HepG2 (cell line): ENCODE measurements around the gene DOK7.

Source experiments
- EP300 ChIP-seq, 3 experiments: sonication (generic) in 1 of 3; formaldehyde crosslinking in 1 of 3; IDR thresholded peaks; 2 replicates each; pipeline versions ENCODE4 v1.5.1 to v1.6.1; 2011 to 2020; ENCODE audit warnings: low read depth in 2 of 3, low read length in 2 of 3, borderline replicate concordance in 1 of 3, improper control_type of control experiment in 1 of 3, mild to moderate bottlenecking in 1 of 3, missing genetic modification reagents in 1 of 3, moderate library complexity in 1 of 3
- RBM39 ChIP-seq: fragments of 200-400 bp; formaldehyde crosslinking; IDR thresholded peaks from one replicate; pipeline ENCODE4 v1.6.1; 2018; ENCODE audit warnings: antibody characterized with exemption, mild to moderate bottlenecking, low read depth, low read length; ENCODE audit not compliant: poor library complexity, severe bottlenecking
- ZNF562 ChIP-seq: sonication (generic); formaldehyde crosslinking; IDR thresholded peaks from 2 replicates; pipeline ENCODE4 v1.8.0; 2022; ENCODE audit warnings: missing genetic modification reagents, borderline replicate concordance
- TF ChIP-seq, protein P1 (sequence below): sonication (generic); formaldehyde crosslinking; IDR thresholded peaks from 2 replicates; pipeline ENCODE4 v1.4.0; 2020; ENCODE audit warnings: missing genetic modification reagents, mild to moderate bottlenecking, borderline replicate concordance

DNA sequence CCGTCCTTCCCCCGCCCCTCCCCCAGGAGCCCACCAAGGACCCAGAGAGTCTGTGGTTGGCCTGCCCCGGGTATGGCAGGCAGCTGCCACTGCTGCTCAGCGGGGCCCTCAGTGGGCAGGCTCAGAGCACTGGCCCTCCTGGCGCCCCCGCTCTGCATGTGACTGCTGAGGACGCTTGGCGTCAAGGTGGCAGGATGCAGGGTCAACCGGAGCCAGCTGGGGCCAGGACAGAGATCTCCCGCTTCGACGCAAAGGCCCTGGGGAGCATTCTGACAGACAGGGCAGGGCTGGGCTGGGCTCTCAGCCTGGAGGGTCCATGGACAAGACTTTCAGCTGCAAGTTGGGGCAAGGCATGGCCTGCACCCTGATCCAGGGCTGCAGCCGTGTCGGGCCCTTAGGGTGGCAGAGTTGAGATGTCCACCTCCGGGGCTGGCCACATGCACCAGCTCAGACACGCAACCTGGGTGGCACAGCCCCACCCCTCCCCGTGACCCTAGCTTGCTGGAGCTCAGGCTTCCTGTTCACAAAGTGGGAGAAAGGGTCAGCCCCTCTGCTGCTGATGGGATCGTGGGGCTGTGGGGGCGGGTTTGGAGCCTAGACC is 38.8 kb downstream of the DOK7 start:
- no peak for TF ChIP-seq ZNF562
- no peak for TF ChIP-seq RBM39
- no peak for TF ChIP-seq EP300 (IDR thresholded peaks at IDR 0.05; ENCODE audit: low read depth in 2 of 2, low read length in 2 of 2)
- TF ChIP-seq EP300 (CRISPR knock-in tag; IDR thresholded peaks at IDR 0.05; ENCODE audit: borderline replicate concordance): no peak
- TF ChIP-seq, protein P1, sequence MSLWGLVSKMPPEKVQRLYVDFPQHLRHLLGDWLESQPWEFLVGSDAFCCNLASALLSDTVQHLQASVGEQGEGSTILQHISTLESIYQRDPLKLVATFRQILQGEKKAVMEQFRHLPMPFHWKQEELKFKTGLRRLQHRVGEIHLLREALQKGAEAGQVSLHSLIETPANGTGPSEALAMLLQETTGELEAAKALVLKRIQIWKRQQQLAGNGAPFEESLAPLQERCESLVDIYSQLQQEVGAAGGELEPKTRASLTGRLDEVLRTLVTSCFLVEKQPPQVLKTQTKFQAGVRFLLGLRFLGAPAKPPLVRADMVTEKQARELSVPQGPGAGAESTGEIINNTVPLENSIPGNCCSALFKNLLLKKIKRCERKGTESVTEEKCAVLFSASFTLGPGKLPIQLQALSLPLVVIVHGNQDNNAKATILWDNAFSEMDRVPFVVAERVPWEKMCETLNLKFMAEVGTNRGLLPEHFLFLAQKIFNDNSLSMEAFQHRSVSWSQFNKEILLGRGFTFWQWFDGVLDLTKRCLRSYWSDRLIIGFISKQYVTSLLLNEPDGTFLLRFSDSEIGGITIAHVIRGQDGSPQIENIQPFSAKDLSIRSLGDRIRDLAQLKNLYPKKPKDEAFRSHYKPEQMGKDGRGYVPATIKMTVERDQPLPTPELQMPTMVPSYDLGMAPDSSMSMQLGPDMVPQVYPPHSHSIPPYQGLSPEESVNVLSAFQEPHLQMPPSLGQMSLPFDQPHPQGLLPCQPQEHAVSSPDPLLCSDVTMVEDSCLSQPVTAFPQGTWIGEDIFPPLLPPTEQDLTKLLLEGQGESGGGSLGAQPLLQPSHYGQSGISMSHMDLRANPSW (CRISPR knock-in tag): no peak
